WTC11 (cell line): ENCODE results near the gene OSBPL10. TPM values are rescaled to one million over a fixed set of nuclear protein-coding genes. Genes with fewer than 3 reads are reported as not detected.
"Not testable (repeated sequence)": the region's sequence is repeated elsewhere in the genome, so short reads cannot be mapped to it uniquely, and the experiment has no call there.

ENCODE experiments used
- ATAC-seq: fragments of 200-7000 bp; cut with Tn5 transposase; 2 replicates; pipeline ENCODE4 v1.10.0; 2021; ENCODE audit warnings: mild to moderate bottlenecking, moderate library complexity
- CTCF ChIA-PET: fragments of 300-600 bp; sonication (Branson Sonifier 250); formaldehyde crosslinking; loops from one replicate; lab custom pipeline; 2021; ENCODE audit warnings: antibody characterized with exemption; lab: Charles Lee
- POLR2A ChIA-PET: fragments of 350-600 bp; sonication (Branson Sonifier 250); formaldehyde crosslinking; loops from one replicate; lab custom pipeline; 2021; ENCODE audit warnings: antibody characterized with exemption; lab: Charles Lee
- DNase-seq: peaks from one replicate; pipeline ENCODE4 v3.0.0; 2021; ENCODE audit warnings: low spot score
- H3K27ac Mint-ChIP-seq: 2 replicates; pipeline ENCODE4 v1.8.0; 2021; ENCODE audit warnings: mixed read lengths
- H3K27me3 Mint-ChIP-seq: 2 replicates; pipeline ENCODE4 v1.8.0; 2021; ENCODE audit warnings: low read depth, mild to moderate bottlenecking, moderate library complexity, mixed read lengths
- H3K36me3 Mint-ChIP-seq: 2 replicates; pipeline ENCODE4 v1.8.0; 2021; ENCODE audit warnings: mixed read lengths
- H3K4me1 Mint-ChIP-seq: 2 replicates; pipeline ENCODE4 v1.8.0; 2022; ENCODE audit warnings: mixed read lengths
- H3K4me3 Mint-ChIP-seq: 2 replicates; pipeline ENCODE4 v1.8.0; 2021; ENCODE audit warnings: mild to moderate bottlenecking, moderate library complexity, mixed read lengths
- H3K9me3 Mint-ChIP-seq: 2 replicates; pipeline ENCODE4 v1.8.0; 2021; ENCODE audit warnings: mixed read lengths
- CREM ChIP-seq: sonication (generic); formaldehyde crosslinking; IDR thresholded peaks from 2 replicates; pipeline ENCODE4 v1.8.1; 2022; ENCODE audit warnings: mild to moderate bottlenecking, missing genetic modification reagents, moderate library complexity
- GRHL2 ChIP-seq: fragments of 250-450 bp; sonication (Bioruptor Pico); IDR thresholded peaks from 2 replicates; pipeline ENCODE4 v1.8.0; 2022; ENCODE audit warnings: mild to moderate bottlenecking, moderate library complexity; ENCODE audit not compliant: insufficient replicate concordance, severe bottlenecking
- IRF2 ChIP-seq: sonication (generic); formaldehyde crosslinking; IDR thresholded peaks from 2 replicates; pipeline ENCODE4 v1.8.0; 2022; ENCODE audit warnings: low read depth, missing genetic modification reagents, borderline replicate concordance
- JAZF1 ChIP-seq: fragments of 250-450 bp; sonication (Bioruptor Pico); IDR thresholded peaks from 2 replicates; pipeline ENCODE4 v1.9.0; 2021; ENCODE audit warnings: moderate library complexity, mild to moderate bottlenecking, inconsistent platforms
- NFATC4 ChIP-seq: fragments of 250-450 bp; sonication (Bioruptor Pico); IDR thresholded peaks from 2 replicates; pipeline ENCODE4 v1.9.0; 2021; ENCODE audit warnings: mild to moderate bottlenecking
- NFE2L1 ChIP-seq: sonication (generic); formaldehyde crosslinking; IDR thresholded peaks from 2 replicates; pipeline ENCODE4 v1.8.1; 2023; ENCODE audit warnings: missing genetic modification reagents
- SMAD4 ChIP-seq: sonication (generic); formaldehyde crosslinking; IDR thresholded peaks from 2 replicates; pipeline ENCODE4 v1.8.0; 2022; ENCODE audit warnings: mild to moderate bottlenecking, missing genetic modification reagents
- TEAD1 ChIP-seq: sonication (generic); formaldehyde crosslinking; IDR thresholded peaks from 2 replicates; pipeline ENCODE4 v1.8.0; 2022; ENCODE audit warnings: mild to moderate bottlenecking, missing genetic modification reagents
- ZNF121 ChIP-seq: sonication (generic); formaldehyde crosslinking; IDR thresholded peaks from 2 replicates; pipeline ENCODE4 v1.8.0; 2023; ENCODE audit warnings: missing genetic modification reagents
- ZNF219 ChIP-seq: sonication (generic); formaldehyde crosslinking; IDR thresholded peaks from 2 replicates; pipeline ENCODE4 v1.8.0; 2023; ENCODE audit warnings: missing genetic modification reagents, mild to moderate bottlenecking, borderline replicate concordance
- ZNF416 ChIP-seq: fragments of 250-450 bp; sonication (Bioruptor Pico); IDR thresholded peaks from 2 replicates; pipeline ENCODE4 v1.9.0; 2021; ENCODE audit warnings: mild to moderate bottlenecking, inconsistent platforms
- total RNA-seq: library from RNA; stranded (reverse); gene quantifications from 3 replicates; pipeline ENCODE4 v1.2.3, GENCODE V29; 2021
- TF ChIP-seq, protein P1 (sequence below): sonication (generic); formaldehyde crosslinking; IDR thresholded peaks from 2 replicates; pipeline ENCODE4 v1.8.1; 2022; ENCODE audit warnings: missing genetic modification reagents, borderline replicate concordance
- TF ChIP-seq, protein P2 (sequence below): sonication (generic); formaldehyde crosslinking; IDR thresholded peaks from 2 replicates; pipeline ENCODE4 v1.8.1; 2023; ENCODE audit warnings: mild to moderate bottlenecking, missing genetic modification reagents
- TF ChIP-seq, protein P3 (sequence below): sonication (generic); formaldehyde crosslinking; IDR thresholded peaks from 2 replicates; pipeline ENCODE4 v1.8.1; 2022; ENCODE audit warnings: low read depth, mild to moderate bottlenecking, moderate library complexity, missing genetic modification reagents, borderline replicate concordance
- TF ChIP-seq, protein P4 (sequence below): sonication (generic); formaldehyde crosslinking; IDR thresholded peaks from 2 replicates; pipeline ENCODE4 v1.8.0; 2022; ENCODE audit warnings: missing genetic modification reagents
- TF ChIP-seq, protein P5 (sequence below): sonication (generic); formaldehyde crosslinking; IDR thresholded peaks from 2 replicates; pipeline ENCODE4 v1.8.0; 2023; ENCODE audit warnings: missing genetic modification reagents, mild to moderate bottlenecking, borderline replicate concordance
- TF ChIP-seq, protein P6 (sequence below): sonication (generic); formaldehyde crosslinking; IDR thresholded peaks from 2 replicates; pipeline ENCODE4 v1.8.1; 2022; ENCODE audit warnings: mild to moderate bottlenecking, moderate library complexity, missing genetic modification reagents

Gene OSBPL10
- total RNA-seq, 1 experiment from 2014 or later: 84.1 TPM

DNA sequence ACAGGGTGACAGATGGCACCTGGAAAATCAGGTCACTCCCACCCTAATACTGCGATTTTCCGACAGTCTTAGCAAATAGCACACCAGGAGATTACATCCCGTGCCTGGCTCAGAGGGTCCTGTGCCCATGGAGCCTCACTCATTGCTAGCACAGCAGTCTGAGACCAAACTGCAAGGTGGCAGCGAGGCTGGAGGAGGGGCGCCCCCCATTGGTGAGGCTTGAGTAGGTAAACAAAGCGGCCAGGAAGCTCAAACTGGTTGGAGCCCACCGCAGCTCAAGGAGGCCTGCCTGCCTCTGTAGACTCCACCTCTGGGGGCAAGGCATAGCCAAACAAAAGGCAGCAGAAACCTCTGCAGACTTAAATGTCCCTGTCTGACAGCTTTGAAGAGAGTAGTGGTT lies 29.6 kb upstream of the OSBPL10 start:
- H3K27ac Mint-ChIP-seq, H3K4me3 Mint-ChIP-seq, POLR2A ChIA-PET, ATAC-seq, H3K4me1 Mint-ChIP-seq, H3K27me3 Mint-ChIP-seq: not testable (repeated sequence)
- CTCF ChIA-PET: interaction anchor here (0.6 to 2.0 kb wide), 2 partner anchors 8 to 194 kb away, joined by 3 to 6 read pairs; no protein-coding TSS in a partner anchor
- peak; percentile 41 for DNase-seq
- Mint-ChIP-seq H3K9me3 (peaks cover 43% of the 10 kb centered on the region), H3K36me3 (peaks cover 28% of the 10 kb centered on the region)

DNA sequence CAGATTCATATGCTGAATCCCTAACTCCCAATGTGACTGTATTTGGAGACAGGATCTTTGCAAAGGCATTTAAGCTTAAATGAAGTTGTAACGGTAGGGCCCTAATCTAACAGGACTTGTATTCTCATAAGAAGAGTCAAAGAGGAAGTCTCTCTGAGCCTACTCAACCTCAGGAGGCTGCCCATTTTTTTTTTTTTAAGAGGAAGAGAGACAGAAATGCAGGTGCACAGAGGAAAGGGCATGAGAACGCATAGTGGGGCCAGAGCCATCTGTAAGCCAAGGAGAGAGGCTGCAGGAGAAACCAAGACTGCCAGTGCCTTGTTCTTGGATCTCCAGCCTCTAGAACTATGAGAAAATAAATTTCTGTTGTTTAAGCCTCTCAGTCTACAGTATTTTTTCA lies 28.9 kb upstream of the OSBPL10 start:
- H3K4me3 Mint-ChIP-seq: no peak overlapping the region
- ATAC-seq (no peak), DNase-seq (no peak)
- ChIA-PET CTCF (interaction anchor here (0.9 to 2.0 kb wide), 2 partner anchors 9 to 265 kb away, joined by 3 to 6 read pairs; no protein-coding TSS in a partner anchor), POLR2A (no interaction called here)
- TF ChIP-seq, protein P1, sequence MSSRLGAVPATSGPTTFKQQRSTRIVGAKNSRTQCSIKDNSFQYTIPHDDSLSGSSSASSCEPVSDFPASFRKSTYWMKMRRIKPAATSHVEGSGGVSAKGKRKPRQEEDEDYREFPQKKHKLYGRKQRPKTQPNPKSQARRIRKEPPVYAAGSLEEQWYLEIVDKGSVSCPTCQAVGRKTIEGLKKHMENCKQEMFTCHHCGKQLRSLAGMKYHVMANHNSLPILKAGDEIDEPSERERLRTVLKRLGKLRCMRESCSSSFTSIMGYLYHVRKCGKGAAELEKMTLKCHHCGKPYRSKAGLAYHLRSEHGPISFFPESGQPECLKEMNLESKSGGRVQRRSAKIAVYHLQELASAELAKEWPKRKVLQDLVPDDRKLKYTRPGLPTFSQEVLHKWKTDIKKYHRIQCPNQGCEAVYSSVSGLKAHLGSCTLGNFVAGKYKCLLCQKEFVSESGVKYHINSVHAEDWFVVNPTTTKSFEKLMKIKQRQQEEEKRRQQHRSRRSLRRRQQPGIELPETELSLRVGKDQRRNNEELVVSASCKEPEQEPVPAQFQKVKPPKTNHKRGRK (CRISPR knock-in tag): no peak
- no peaks in the 10 kb centered on the region for H3K4me1 Mint-ChIP-seq
- peaks cover 4% of the 10 kb centered on the region; the same call in 1 of the 2 replicates for H3K27me3 Mint-ChIP-seq
- H3K27ac Mint-ChIP-seq: no peak overlapping the region
- peaks cover 38% of the 10 kb centered on the region for H3K9me3 Mint-ChIP-seq
- peaks cover 28% of the 10 kb centered on the region for H3K36me3 Mint-ChIP-seq

DNA sequence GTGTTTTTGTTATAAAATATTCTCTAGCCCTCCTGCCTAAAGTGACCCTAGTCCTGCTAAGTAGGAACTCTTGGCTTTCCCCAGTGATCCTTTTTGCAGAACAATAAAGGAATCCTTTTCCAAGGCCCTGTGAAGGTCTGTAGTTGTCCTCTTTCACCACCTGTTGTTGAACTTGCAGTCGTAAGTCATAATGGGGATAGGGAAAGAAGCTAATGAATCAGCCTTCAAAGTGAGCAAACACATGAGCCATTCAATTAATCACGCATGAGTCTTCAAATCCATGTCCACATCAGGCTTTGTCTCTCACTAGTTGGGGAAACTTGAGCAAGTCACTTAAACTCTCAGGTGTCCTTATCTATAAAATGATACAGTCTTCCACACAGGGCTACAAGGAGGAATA lies 28.0 kb upstream of the OSBPL10 start:
- ChIA-PET CTCF (interaction anchor here (0.9 to 2.0 kb wide), 2 partner anchors 10 to 264 kb away, joined by 3 to 6 read pairs; no protein-coding TSS in a partner anchor), POLR2A (no interaction called here)
- no peak overlapping the region for H3K4me3 Mint-ChIP-seq
- no peak overlapping the region for H3K27ac Mint-ChIP-seq
- no peak for DNase-seq
- peaks cover 34% of the 10 kb centered on the region for H3K9me3 Mint-ChIP-seq
- peaks cover 4% of the 10 kb centered on the region; the same call in 1 of the 2 replicates for H3K27me3 Mint-ChIP-seq
- TF ChIP-seq SMAD4 (CRISPR knock-in tag) (no peak), JAZF1 (CRISPR knock-in tag) (no peak), NFATC4 (CRISPR knock-in tag) (no peak), GRHL2 (CRISPR knock-in tag) (no peak), IRF2 (no peak), NFE2L1 (CRISPR knock-in tag) (no peak), ZNF416 (CRISPR knock-in tag) (no peak), ZNF121 (CRISPR knock-in tag) (no peak), ZNF219 (CRISPR knock-in tag) (no peak), TEAD1 (CRISPR knock-in tag) (no peak), CREM (CRISPR knock-in tag) (no peak)
- TF ChIP-seq, protein P2, sequence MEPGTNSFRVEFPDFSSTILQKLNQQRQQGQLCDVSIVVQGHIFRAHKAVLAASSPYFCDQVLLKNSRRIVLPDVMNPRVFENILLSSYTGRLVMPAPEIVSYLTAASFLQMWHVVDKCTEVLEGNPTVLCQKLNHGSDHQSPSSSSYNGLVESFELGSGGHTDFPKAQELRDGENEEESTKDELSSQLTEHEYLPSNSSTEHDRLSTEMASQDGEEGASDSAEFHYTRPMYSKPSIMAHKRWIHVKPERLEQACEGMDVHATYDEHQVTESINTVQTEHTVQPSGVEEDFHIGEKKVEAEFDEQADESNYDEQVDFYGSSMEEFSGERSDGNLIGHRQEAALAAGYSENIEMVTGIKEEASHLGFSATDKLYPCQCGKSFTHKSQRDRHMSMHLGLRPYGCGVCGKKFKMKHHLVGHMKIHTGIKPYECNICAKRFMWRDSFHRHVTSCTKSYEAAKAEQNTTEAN (CRISPR knock-in tag): no peak
- TF ChIP-seq, protein P3, sequence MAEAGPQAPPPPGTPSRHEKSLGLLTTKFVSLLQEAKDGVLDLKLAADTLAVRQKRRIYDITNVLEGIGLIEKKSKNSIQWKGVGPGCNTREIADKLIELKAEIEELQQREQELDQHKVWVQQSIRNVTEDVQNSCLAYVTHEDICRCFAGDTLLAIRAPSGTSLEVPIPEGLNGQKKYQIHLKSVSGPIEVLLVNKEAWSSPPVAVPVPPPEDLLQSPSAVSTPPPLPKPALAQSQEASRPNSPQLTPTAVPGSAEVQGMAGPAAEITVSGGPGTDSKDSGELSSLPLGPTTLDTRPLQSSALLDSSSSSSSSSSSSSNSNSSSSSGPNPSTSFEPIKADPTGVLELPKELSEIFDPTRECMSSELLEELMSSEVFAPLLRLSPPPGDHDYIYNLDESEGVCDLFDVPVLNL: no peak
- TF ChIP-seq, protein P4, sequence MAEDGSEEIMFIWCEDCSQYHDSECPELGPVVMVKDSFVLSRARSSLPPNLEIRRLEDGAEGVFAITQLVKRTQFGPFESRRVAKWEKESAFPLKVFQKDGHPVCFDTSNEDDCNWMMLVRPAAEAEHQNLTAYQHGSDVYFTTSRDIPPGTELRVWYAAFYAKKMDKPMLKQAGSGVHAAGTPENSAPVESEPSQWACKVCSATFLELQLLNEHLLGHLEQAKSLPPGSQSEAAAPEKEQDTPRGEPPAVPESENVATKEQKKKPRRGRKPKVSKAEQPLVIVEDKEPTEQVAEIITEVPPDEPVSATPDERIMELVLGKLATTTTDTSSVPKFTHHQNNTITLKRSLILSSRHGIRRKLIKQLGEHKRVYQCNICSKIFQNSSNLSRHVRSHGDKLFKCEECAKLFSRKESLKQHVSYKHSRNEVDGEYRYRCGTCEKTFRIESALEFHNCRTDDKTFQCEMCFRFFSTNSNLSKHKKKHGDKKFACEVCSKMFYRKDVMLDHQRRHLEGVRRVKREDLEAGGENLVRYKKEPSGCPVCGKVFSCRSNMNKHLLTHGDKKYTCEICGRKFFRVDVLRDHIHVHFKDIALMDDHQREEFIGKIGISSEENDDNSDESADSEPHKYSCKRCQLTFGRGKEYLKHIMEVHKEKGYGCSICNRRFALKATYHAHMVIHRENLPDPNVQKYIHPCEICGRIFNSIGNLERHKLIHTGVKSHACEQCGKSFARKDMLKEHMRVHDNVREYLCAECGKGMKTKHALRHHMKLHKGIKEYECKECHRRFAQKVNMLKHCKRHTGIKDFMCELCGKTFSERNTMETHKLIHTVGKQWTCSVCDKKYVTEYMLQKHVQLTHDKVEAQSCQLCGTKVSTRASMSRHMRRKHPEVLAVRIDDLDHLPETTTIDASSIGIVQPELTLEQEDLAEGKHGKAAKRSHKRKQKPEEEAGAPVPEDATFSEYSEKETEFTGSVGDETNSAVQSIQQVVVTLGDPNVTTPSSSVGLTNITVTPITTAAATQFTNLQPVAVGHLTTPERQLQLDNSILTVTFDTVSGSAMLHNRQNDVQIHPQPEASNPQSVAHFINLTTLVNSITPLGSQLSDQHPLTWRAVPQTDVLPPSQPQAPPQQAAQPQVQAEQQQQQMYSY (CRISPR knock-in tag): no peak
- TF ChIP-seq, protein P5, sequence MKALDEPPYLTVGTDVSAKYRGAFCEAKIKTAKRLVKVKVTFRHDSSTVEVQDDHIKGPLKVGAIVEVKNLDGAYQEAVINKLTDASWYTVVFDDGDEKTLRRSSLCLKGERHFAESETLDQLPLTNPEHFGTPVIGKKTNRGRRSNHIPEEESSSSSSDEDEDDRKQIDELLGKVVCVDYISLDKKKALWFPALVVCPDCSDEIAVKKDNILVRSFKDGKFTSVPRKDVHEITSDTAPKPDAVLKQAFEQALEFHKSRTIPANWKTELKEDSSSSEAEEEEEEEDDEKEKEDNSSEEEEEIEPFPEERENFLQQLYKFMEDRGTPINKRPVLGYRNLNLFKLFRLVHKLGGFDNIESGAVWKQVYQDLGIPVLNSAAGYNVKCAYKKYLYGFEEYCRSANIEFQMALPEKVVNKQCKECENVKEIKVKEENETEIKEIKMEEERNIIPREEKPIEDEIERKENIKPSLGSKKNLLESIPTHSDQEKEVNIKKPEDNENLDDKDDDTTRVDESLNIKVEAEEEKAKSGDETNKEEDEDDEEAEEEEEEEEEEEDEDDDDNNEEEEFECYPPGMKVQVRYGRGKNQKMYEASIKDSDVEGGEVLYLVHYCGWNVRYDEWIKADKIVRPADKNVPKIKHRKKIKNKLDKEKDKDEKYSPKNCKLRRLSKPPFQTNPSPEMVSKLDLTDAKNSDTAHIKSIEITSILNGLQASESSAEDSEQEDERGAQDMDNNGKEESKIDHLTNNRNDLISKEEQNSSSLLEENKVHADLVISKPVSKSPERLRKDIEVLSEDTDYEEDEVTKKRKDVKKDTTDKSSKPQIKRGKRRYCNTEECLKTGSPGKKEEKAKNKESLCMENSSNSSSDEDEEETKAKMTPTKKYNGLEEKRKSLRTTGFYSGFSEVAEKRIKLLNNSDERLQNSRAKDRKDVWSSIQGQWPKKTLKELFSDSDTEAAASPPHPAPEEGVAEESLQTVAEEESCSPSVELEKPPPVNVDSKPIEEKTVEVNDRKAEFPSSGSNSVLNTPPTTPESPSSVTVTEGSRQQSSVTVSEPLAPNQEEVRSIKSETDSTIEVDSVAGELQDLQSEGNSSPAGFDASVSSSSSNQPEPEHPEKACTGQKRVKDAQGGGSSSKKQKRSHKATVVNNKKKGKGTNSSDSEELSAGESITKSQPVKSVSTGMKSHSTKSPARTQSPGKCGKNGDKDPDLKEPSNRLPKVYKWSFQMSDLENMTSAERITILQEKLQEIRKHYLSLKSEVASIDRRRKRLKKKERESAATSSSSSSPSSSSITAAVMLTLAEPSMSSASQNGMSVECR: no peak
- TF ChIP-seq, protein P6, sequence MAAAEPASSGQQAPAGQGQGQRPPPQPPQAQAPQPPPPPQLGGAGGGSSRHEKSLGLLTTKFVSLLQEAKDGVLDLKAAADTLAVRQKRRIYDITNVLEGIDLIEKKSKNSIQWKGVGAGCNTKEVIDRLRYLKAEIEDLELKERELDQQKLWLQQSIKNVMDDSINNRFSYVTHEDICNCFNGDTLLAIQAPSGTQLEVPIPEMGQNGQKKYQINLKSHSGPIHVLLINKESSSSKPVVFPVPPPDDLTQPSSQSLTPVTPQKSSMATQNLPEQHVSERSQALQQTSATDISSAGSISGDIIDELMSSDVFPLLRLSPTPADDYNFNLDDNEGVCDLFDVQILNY (CRISPR knock-in tag): no peak
- ATAC-seq: no peak
- peaks cover 28% of the 10 kb centered on the region for H3K36me3 Mint-ChIP-seq
- H3K4me1 Mint-ChIP-seq: peaks cover 5% of the 10 kb centered on the region
